HG03378 (cell line): ENCODE measurements around the gene RAB3IL1.

ENCODE experiments used
- ATAC-seq: cut with Tn5 transposase; IDR thresholded peaks from one replicate; pipeline ENCODE4 v1.9.1; 2021; ENCODE audit warnings: mild to moderate bottlenecking, moderate library complexity; ENCODE audit not compliant: unreplicated experiment

Gene RAB3IL1

GRCh38 chr11:61919705-61920631 is 2.6 kb upstream of the RAB3IL1 start:
- ATAC-seq = no peak

- ATAC-seq = no peak
These were observed 1.8 kb upstream of the RAB3IL1 start for GRCh38 chr11:61918938-61919704.

GRCh38 chr11:61918251-61918937 is 1.0 kb upstream of the RAB3IL1 start:
- ATAC-seq = no peak

GRCh38 chr11:61916737-61917333 is 531 bp downstream of the RAB3IL1 start:
- no peak for ATAC-seq

- ATAC-seq = no peak
These were observed 2.7 kb downstream of the RAB3IL1 start for GRCh38 chr11:61914471-61915171.

GRCh38 chr11:61913699-61914395 is 3.5 kb downstream of the RAB3IL1 start:
- no peak for ATAC-seq

GRCh38 chr11:61912991-61913698 is 4.2 kb downstream of the RAB3IL1 start:
- ATAC-seq = no peak

GRCh38 chr11:61912530-61912898 is 4.9 kb downstream of the RAB3IL1 start:
- no peak for ATAC-seq

GRCh38 chr11:61911701-61912529 is 5.5 kb downstream of the RAB3IL1 start:
- no peak for ATAC-seq

GRCh38 chr11:61911128-61911700 is 6.2 kb downstream of the RAB3IL1 start:
- ATAC-seq = no peak

GRCh38 chr11:61910187-61911127 is 6.9 kb downstream of the RAB3IL1 start:
- no peak for ATAC-seq

- ATAC-seq = no peak
These were observed 8.5 kb downstream of the RAB3IL1 start for GRCh38 chr11:61908730-61909316.

- ATAC-seq = no peak
These were observed 9.3 kb downstream of the RAB3IL1 start for GRCh38 chr11:61907871-61908729.

- no peak for ATAC-seq
These were observed 10.1 kb downstream of the RAB3IL1 start for GRCh38 chr11:61907282-61907681.

- ATAC-seq = no peak
These were observed 10.8 kb downstream of the RAB3IL1 start for GRCh38 chr11:61906522-61906909.
